GM21529 (cell line): Measurements from ENCODE around the gene MCU.

Experiments
- ATAC-seq: cut with Tn5 transposase; IDR thresholded peaks from one replicate; pipeline ENCODE4 v1.9.1; 2021; ENCODE audit not compliant: unreplicated experiment

Gene MCU

DNA sequence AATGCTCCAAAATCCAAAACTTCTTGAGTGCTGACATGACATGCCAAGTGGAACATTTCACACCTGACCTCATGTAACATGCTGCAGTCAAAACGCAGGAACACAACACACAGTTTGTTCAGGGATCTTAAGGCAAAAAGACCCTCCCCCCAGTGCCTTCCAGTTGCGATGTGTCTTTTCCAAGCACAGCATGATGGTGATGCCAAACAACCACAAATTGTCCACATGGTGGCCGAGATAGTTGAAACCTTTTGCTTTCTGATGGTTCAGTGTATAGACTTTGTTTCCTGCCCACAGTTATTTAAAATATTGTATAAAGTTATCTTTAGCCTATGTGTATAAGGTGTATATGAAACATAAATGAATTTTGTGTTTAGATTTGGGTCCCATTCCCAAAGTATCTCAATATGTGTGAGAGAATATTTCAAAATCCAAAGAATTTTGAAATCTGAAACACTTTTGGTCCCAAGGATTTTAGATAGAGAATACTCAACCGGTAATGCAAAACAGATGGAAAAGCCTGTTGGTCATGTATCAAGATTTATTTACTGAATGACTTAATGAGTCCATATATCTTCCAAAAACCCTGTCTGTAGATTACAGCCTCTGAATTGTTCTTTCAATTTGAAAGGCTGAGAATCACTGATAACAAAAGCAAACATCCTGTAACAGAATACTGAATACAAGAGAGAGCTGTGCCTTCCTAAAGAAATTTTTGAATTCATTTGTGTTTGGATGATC lies 108.2 kb downstream of the MCU start:
- no peak for ATAC-seq

DNA sequence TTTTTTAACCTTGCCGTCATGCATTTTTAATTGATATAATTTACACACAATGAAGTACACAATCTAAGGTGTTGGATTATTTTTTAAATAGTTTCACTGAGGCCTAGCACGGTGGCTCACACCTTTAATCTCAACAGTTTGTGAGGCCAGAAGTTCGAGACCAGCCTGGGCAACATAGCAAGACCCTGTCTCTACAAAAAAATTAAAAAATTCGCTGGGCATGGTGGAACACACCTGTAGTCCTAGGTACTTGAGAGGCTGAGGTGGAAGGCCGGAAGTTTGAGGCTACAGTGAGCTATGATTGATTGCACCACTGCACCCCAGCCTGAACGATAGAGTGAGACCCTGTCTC lies 108.8 kb downstream of the MCU start:
- no peak for ATAC-seq

DNA sequence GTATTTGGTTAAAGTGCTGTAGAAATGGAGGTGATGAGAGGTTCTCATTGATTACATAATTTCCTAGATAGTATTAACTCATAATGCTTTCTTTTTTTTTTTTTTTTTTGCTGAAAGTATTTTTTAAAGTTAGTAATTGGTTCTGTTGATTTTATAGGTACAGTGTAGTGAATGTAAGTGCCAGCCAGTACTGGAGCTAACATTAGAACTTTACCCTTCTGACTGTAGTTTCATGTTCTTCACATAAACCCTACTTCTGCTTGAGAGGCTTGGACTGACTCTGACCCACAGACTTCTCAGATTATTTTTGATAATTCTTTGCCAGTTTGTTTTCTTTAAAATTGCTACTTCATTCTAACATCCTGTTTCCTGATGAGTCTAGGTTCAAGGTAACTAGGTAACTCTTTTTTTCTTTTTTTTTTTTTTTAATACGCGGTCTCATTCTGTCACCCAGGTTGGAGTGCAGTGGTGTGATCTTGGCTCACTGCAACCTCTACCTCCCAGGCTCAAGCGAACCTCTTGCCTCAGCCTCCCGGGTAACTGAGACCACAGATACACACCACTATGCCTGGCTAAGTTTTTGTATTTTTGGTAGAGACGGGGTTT lies 109.4 kb downstream of the MCU start:
- no peak for ATAC-seq

DNA sequence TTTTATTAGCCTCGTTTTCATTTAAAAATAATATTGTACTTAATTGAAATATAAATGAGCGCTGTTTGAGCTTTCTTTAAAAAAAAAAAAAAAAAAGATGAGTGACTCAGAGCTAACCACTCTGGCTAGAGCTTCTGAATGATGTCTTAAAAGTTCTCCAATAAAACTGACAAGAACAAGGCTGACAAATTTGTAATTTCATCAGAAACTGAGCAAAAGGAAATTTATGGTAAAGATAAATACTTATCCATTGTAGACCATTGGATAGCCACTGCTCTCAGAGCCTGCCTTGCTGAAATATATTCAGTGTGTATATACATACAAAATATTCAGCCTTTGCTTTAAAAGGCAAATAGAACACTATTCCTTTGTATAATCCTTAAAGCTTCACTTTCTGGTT lies 110.4 kb downstream of the MCU start:
- ATAC-seq, result no peak

DNA sequence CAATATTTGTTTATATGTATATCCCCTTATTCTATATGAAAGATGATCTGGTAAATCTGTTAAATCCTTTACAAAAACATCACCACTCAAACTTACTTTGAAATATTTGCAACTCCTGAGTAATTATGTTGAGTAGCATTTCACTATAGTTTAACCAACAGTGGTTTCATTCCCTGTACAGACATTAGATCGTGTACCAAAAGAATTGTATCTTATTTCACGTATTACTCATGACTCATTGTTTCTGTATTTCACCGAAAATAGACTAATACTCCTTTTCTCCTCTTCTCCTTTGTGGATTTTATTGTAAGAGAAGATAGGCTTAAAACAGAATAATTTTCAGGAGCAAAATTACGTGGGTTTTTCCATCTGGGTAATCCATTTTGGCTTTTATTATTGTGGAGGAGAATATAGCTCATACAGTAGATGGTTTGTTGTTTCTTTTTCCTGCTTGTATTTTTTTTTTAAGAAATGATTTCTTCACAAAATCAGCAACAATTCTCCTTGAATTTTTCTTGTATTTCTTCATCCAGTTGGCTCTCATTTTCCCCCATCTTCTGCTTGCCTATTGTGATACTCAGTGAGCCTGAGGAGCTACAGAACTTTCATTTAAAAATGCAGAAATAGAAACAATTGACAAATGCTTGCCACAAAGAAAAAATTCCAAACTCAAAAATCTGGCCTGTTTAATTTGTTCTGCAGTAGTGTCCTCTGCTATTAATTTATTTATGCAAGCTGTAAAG lies 111.0 kb downstream of the MCU start:
- no peak for ATAC-seq

DNA sequence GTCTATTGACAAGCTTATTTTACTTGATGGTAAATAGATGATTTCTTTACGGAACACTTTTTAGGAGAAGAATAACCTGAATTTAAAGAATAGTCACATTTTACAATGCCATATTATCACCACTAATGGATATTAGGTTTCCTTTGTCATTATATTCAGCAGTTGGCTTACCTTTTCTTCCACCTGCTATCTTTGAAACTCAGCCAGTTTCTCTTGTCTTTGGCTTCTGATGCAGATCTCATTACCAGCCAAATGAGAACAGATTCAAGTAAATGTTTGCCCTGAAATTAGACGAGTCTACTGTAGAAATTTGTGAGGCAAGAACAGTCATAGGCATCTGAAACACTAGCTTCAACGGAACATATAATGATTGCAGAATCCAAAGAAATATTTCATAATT lies 116.1 kb downstream of the MCU start:
- ATAC-seq, result no peak

DNA sequence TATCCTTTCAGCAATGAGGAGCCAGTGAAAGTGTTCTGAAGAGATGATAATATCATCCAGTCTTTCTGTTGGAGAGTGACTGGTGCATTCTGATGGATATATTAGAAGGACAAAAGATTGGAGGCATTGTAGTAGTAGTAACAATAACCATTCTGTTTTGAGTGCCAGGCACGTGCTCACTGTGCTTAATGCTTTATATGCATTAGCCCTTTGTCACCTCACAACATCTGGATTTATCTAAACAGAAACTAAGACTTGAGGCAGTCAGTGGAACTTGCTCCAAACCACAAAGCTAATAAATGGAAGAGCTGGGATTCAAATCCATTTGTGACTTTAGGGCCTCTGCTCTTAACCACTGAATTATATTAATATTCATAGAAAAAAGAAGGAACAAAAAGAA lies 117.1 kb downstream of the MCU start:
- no peak for ATAC-seq

DNA sequence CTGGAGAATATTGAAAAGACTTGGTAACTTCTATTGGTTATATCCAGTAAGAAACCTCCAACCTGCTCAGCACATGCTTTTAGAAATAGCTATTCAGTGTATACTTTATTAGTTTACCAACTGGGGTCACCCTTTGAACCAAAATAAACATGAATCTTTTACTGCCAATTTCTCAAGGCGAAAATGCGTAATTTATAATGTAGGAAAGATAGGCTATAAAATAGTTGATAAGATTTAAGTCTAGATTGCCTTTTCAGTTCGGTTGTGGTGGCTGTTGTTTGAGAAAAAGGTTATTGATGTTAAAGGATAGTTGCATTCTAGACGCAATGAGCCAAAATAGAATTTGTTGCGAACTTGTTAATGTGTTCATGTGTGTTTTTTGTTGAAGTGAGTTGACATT lies 119.0 kb downstream of the MCU start:
- ATAC-seq, result no peak

DNA sequence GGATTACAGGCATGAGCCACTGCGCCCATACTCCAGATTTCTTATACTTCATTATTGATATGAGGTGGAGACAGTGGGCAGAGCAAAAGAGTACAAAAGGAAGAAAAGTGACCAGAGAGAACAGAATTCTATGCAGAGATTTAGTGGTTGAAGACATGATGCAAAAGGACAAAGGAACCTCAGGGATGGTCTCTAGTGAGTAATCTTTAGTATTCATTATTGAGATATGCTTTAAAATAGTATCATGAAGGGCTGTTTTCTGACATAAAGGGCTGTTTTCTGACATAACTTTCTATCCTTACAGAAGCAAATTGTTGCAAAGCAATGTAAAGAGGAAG lies 120.4 kb downstream of the MCU start:
- ATAC-seq, result no peak

DNA sequence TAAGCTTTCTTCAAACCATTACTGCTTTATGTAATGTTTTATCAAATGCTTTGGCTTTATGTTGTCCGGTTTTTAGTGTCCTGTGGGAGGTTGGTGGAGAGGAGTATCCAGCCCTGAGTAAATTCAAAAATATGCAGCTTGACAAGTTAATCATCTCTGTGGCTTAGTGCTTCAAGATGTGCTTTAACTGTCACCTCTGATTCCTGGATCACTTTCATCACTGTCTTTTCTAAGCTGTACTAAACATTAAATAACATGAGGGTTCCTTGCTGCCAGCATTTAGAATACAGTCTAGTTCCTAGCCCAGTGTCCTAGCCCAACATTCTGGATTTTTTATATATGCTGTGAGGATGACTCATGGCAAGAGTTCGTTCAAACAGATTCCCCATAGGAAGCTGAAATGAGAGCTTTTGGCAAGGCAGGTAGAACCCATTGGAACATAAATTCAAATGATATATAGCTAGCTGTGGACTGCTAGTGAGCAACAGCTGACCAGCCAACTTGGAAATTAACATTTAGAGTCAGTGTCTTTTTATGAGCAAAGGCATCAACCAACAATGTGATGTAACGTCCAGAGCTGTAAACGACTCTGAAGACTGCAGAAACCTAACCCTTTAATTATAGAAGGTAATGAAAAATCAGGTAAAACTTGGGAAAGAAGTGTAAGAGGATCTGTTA lies 120.9 kb downstream of the MCU start:
- no peak for ATAC-seq

DNA sequence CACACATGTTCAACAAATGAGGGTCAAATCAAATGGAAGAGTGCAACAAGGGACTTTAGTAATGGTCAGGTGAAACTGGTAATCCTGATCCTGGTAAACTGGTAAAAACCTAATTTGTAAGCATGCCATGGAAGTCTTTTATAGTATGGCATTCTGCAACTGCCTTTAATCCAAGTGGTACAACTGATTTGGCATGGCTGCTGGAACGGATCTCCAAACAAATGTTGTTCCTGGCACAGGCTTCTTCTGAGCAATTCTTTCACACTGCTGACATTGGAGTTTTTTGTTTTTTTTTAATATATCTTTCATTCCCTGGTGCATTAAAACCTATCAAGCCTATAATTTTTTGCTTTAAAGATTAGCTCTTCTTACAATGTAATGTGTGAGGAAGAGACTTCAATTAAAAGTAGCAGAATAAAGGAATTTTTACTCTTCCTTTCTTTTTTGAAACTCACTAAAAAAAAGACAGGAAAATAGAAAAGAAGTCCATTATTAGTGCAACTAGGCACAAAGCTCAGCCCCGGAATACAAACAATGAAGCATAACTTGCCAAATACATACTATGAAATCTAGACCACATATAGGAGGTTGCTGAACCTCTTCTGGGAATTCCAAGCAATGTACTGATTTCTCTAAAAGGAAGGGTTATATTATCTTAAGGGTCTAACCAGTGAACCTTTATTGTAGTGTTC lies 122.3 kb downstream of the MCU start:
- ATAC-seq, result no peak

DNA sequence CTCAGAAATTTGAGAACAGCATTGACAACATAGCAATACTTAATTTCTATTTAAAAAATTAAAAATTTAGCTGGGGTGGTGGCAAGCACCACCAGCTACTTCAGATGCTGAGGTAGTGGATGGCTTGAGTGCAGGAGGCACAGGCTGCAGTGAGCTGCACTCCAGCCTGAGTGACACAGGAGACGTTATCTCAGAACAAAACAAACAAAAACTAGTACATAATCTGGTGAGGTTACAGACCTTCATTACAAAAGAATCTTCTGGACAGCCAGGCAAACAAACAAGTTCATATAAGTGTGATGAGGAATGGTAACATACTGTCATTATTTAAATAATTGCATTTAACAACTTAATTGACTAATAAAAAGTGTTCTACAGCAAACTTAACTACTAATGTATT lies 124.6 kb downstream of the MCU start:
- ATAC-seq, result no peak

DNA sequence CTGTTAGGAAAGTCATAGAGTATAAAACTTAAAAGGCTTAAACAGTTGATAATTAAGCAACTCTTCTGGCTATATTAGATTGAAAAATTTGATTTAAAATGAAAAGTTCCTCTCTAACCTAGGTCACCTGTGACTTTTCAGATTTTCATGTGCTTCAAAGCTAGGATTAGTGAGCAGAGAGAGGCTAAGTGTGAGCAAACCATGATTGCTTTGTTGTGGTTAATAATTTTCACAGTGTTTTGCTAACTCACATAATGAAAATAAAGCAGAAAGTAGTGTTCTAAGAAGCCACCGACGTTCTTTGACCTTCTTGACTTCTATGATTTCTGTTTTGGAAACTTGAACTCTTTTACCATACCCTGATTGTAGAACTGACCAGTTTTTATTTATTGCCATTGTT lies 126.1 kb downstream of the MCU start:
- ATAC-seq, result no peak

DNA sequence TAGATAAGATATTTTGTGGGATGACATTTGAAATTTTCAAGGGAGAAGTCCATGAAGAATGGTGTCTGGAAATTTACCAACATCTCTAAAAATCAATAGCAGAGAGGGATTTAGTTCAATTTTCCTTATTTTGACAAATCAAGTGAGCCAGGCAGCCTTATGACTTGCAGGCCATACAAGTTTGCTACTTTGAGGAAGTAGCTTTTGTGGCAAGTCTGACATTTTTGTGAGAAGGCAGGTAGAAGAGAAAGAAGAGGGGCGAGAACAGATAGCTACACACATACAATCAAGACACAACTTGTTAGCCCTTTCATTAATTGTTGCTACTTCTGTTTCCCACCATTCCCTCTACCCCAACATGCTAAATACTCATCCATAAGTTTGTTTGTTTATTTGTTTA lies 127.1 kb downstream of the MCU start:
- ATAC-seq, result no peak

DNA sequence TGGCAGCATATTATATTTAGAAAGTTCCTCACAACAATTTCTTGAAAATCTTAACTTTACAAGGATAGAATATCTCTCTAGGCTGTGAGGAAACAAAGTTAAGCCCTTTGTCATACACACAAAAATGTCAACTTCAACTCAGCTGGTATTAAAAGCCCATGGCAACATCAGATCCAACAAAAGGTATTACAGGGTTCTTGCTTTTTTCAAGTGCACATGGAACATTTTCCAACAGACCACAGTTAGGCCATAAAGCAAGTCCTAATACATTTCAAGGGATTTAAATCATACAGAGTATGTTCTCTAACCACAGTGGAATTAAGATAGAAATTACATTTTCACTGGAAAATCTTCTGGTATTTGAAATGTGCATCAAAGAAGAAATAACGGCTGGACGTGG lies 129.7 kb downstream of the MCU start:
- ATAC-seq, result no peak

DNA sequence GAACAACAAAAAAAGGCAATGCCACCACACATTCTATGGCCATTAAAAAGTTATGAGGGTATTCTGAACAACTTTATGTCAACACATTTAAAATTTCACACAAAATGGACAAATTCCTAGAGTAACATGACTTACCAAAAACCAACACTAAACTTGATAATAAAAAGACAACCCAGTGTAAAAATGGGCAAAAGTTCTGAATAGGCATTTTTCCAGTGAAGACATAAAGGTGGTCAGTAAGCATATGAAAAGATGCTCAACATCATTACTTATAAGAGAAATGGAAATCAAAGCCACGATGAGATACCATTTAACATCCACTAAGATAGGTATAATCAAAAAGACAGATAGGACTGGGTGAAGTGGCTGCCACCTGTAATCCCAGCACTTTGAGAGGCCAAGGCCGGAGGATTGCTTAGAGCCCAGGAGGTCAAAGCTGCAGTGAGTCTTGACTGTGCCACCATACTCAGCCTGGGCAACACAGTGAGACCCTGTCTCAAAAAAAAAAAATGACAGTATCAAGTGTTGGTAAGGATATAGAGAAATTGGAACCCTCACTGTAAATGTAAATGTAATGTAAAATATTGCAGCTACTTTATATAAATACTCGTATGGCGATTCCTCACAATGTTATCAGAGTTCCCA lies 130.5 kb downstream of the MCU start:
- ATAC-seq, result no peak

DNA sequence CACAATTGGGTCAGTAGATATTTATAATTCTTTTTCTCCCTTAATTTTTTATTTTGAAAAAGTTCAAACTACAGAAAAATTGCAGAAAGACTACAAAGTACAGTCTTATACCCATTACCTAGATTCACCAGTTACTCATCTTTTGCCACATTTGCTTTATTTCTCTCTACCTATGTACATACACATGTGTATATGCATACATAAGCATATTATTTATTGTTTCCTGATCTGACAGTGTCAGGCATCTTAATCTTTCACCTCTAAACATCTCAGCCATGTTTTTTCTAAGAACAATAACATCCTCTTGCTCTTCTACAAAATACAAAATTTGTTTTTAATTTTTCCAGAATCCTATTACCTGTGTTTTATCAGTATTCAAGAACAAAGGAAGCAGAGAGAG lies 133.2 kb downstream of the MCU start:
- ATAC-seq, result no peak

DNA sequence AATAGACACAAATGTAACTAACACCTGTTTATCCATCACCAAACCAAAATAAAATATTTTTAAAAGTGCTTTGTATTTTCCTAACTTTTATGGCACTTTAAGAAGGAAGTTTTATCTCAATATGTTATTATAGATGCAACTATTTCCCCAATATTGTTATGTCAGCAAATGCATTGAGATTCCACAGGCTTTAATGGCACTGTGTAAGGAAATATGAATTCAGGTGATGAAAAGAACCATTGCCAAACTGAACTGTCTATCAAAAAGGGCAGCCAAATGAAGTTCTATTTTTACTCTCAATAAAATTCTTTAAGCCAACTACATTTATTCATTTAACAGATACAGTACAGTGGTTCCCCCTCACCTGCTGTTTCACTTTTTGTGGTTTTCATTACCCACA lies 134.4 kb downstream of the MCU start:
- ATAC-seq, result no peak

DNA sequence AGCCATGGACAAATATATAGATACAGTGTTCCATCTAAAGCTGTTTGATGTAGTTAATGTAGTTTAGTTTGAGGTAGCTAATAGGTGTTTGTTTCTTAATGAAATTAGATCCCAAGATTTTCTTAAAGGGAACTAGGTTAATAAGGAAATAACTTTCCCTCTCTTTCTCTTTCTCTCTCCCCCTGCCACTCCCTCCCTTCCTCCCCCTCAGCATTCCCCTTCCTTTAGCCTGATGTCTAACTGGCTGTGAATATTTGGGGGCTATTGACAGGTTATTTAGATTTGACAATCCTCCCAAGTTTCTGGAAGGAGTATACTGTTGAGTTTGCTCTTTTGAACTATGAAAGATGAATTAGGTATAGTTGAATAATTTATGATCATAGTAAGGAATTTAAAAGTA lies 136.4 kb downstream of the MCU start:
- ATAC-seq, result no peak

DNA sequence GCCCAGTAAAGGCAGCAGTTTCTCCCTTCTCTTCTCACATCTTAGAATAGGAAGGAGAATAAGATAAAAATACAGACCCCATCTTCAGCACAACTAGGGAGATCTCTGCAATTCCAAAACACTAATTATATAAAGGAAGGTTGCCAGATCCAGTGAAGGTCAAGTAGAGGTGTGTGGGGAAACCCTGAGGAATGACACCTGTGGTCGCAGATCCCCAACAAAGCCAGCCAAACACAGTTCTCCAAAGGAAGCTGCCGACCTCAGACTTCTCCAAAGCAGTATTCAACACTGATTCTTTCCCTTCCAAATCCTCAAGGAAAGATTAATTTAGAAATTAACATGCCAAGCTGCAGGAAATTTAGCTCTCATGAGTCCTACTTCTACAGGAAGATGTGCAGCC lies 138.7 kb downstream of the MCU start:
- ATAC-seq, result no peak
